ENCODE measurements around the gene SHISA9.

SHISA9 gene

GRCh38 chr16:13134836-13135235 is 233.4 kb downstream of the SHISA9 start:
- no peak for TF ChIP-seq CTCF (IDR thresholded peaks at IDR 0.05; ENCODE audit: control insufficient read depth, extremely low read depth, insufficient read depth)
- no peak for DNase-seq (ENCODE audit: low read depth)

GRCh38 chr16:13136901-13137300 is 235.5 kb downstream of the SHISA9 start:
- no peak for TF ChIP-seq CTCF (IDR thresholded peaks at IDR 0.05; ENCODE audit: control insufficient read depth, extremely low read depth, insufficient read depth)
- no peak for DNase-seq (ENCODE audit: low read depth)
- H3K4me3 ChIP-seq (ENCODE audit: low read depth, low read length) = no peak overlapping the region

More at GRCh38 chr16:13134836-13135235, 233.4 kb downstream of the SHISA9 start:
- H3K4me3 ChIP-seq (ENCODE audit: low read depth, low read length) = no peak overlapping the region

- no peak overlapping the region for H3K4me3 ChIP-seq (ENCODE audit: low read depth, low read length)
- no peak for DNase-seq (ENCODE audit: low read depth)
- no peak for TF ChIP-seq CTCF (IDR thresholded peaks at IDR 0.05; ENCODE audit: control insufficient read depth, extremely low read depth, insufficient read depth)
Measured at GRCh38 chr16:13138528-13138927, 237.1 kb downstream of the SHISA9 start.

DNA sequence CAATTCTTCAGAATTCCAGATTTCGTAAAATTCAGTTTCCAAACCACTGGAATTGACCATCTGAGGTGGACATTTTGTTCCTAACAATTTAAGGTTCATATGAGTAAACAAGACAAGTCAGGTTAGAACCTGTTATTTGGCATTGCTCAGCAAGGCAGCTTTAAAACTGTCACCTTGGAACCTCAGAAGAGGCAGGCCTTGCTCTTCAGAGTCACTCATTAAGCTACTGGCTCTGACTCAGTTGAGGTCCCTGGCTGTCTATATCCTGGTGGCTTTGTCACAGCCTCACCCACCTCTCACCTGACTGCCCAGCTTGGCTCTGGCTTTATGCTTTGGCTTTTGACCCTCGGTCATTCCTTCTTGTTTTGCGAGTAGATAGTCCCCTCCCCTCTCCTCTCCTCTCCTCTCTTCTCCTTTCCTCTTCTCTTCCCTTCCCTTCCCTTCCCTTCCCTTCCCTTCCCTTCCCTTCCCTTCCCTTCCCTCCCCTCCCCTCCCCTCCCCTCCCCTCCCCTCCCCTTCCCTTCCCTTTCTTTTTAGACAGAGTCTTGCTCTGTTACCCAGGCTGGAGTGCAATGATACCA is 238.4 kb downstream of the SHISA9 start:
- no peak overlapping the region for H3K4me3 ChIP-seq (ENCODE audit: low read depth, low read length)
- TF ChIP-seq CTCF (IDR thresholded peaks at IDR 0.05; ENCODE audit: control insufficient read depth, extremely low read depth, insufficient read depth) = no peak
- no peak for DNase-seq (ENCODE audit: low read depth)

DNA sequence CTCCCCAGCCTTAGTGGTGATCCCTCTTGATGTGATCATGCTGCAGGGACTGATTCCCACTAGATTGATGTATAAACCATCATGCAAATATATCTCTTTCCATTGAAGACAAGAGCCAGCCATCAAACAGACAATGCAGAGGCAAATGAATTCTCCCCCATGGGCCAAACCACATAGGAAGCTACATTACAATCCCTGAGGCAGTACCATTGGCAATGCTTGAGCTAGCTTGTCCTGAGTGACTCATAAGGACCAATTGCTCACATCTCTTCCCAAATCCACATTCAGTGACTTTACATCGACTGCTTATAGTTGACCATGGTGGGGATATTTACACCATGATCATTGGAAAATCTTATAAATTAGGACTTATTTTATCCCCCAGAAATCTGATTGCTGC is 242.2 kb downstream of the SHISA9 start:
- TF ChIP-seq CTCF (IDR thresholded peaks at IDR 0.05; ENCODE audit: control insufficient read depth, extremely low read depth, insufficient read depth) = no peak
- no peak overlapping the region for H3K4me3 ChIP-seq (ENCODE audit: low read depth, low read length)
- DNase-seq (ENCODE audit: low read depth) = no peak

GRCh38 chr16:13146829-13147228 is 245.4 kb downstream of the SHISA9 start:
- H3K4me3 ChIP-seq (ENCODE audit: low read depth, low read length) = no peak overlapping the region
- DNase-seq (ENCODE audit: low read depth) = no peak
- TF ChIP-seq CTCF (IDR thresholded peaks at IDR 0.05; ENCODE audit: control insufficient read depth, extremely low read depth, insufficient read depth) = no peak

DNA sequence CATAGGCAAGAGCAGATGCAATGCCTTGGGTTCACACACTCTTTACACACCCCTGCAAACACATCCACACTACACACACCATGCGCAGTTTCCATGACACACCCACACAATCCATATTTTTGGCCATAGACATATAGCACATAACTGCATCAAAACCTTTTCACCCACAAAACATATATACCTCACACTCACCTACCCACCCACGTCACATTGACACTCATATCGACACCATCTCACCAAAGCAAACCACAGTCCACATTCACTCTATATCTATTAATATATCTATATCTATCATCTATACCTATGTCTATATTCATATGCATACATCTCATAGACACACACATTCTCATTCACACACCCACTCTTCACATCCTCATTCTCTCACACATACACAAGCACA is 246.9 kb downstream of the SHISA9 start:
- no peak overlapping the region for H3K4me3 ChIP-seq (ENCODE audit: low read depth, low read length)

More for the DNA sequence above, 246.9 kb downstream of the SHISA9 start:
- TF ChIP-seq CTCF (IDR thresholded peaks at IDR 0.05; ENCODE audit: control insufficient read depth, extremely low read depth, insufficient read depth) = no peak
- no peak for DNase-seq (ENCODE audit: low read depth)
